NCI-H2029 (cell line): ENCODE data around the gene UTF1.
"Not testable (repeated sequence)": the region's sequence is repeated elsewhere in the genome, so short reads cannot be mapped to it uniquely, and the experiment has no call there.

ENCODE experiments used
- DNase-seq: peaks from one replicate; lab custom pipeline; 2025; lab: John Stamatoyannopoulos, UW

The UTF1 gene

DNA sequence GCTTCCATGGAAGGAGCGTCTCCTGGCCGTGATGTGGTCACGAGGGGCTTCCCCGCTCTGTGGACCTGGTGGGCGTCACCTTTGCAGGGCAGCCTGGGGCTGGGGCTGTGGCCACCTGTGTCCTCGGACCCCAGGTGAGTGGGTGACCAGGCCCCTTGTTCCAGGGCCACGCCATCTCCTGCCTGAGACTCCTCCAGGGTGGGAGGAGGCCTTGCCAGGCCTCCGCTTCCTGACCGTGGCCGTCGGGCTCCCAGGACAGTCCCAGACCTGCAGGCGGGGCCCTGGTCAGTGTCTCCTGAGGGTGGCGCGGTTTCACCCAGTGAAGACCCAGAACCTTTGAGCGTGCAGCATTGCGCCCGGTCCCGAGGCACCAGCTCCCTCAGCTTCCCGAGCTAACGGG is 20.4 kb upstream of the UTF1 start:
- no peak for DNase-seq

DNA sequence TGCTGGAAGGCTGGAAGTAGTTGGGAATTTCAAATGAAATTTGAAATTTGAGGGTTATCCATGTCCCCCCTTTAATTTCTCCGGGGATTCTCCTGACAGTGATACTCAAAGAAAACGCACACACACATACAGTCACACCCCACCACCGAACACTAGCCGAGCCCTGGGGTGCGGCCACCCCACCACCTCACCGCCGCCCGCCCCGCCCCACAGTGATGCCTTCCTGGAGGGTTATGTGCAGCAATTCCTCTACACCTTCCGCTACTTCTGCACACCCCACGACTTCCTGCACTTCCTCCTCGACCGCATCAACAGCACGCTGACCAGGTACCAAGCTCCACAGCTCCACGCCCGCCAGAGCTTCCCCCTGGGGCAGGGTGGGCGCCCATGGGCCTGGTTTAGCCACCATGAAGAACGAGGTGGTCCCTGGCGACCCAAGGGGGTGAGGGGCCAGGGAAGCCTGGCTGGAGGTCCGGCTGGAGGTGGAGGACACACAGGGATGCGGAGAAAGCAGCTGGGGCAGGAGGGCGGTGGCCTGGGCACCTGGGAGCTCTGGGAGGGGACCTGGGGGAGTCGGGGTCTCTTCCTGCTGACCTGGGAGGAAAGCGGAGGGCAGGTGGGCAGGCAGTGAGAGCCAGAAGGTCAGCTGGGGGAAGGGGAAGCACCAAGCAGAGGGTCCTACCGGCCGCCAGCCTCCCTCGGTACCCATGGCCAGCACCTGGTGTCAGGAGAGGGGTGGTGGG is 19.4 kb upstream of the UTF1 start:
- no peak for DNase-seq

DNA sequence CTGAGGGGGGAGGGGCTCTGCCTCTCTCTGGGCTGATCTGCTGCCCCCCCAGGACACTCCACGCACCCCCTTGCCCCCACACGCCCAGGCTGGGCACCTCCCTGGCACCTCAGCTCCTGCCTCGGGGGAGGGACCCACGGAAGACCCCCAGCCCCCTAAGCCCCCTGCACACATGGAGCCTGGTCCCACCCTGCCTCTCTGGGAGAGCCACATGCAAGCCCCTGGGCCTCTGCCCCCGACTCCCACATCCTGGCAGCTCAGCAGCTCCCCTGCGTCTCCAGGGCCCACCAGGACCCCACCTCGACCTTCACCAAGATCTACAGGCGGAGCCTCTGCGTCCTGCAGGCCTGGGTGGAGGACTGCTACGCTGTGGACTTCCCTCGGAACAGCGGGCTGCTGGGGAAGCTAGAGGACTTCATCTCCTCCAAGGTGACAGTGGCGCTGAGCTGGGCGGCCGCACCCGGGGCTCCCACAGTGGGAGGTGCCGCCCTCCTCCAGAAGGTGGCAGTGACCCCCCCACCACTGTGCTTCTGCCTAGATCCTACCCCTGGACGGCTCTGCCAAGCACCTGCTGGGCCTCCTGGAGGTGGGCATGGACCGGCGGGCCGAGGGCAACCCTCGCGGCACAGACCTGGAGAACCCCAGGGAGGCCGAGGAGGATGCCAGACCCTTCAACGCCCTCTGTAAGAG is 18.7 kb upstream of the UTF1 start:
- no peak for DNase-seq

DNA sequence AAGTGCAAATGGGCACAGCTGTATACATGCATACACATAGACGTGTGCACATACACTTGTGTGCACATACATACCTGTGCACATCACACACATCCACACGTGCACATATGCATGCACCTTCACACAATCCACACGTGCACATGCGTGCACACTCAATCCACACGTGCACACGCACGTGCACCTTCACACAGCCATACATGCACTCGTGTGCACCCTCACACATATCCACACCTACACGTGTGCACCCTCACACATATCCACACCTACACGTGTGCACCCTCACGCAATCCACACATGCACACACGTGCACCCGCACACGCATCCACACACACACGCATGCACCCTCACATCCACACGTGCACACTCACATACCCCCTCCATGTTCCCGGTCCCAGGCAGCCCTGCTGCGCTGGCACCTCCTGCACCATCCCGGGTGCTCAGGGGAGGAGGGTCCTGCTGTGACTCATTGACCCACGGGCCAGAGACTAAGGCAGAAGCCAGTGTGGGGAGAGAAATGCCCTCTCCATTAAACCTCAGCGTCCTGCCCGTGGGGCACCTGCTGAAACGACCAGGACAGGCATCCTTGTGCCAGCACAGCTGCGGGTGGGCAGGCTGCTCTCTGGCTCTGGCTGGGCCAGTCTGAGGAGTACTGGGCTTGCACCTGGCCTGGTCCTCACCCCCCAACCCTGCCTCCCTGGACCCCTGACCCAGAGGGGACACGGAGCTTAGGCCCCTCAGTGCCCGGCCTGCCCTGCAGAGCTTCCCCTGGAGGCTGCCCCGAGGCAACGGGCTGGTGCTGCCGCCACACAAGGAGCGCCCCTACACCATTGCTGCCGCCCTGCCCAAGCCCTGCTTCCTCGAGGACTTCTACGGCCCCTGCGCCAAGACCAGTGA is 17.8 kb upstream of the UTF1 start:
- DNase-seq, result no peak

DNA sequence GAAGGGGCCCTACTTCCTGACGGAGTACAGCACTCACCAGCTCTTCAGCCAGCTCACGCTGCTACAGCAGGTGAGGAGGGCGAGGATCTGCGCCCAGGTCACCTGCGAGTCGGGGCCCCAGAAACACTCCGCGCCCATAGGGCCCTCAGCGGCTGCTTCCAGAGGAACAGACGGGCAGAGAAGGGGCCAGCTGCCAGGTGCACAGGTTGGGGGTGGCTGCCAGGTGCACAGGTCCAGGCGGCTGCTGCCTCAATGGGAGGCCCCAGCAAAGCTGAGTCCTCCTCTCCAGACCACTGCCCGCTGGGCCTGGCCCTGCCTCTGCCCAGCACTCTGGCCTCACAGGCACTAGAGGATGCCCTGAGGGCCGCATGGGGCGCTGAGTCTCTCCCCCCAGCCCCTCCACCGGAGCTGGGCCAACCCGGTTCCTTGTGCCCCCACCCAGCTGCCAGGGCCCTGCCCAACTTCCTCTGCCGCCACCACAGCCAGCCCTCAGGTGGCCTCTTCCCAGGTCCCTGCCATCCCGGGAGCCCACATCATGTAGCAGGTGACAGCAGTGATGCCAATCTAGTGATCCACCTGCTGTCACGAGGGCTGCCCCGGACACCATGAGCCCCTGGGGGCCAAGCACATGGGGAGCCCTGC is 17.0 kb upstream of the UTF1 start:
- DNase-seq, result no peak

DNA sequence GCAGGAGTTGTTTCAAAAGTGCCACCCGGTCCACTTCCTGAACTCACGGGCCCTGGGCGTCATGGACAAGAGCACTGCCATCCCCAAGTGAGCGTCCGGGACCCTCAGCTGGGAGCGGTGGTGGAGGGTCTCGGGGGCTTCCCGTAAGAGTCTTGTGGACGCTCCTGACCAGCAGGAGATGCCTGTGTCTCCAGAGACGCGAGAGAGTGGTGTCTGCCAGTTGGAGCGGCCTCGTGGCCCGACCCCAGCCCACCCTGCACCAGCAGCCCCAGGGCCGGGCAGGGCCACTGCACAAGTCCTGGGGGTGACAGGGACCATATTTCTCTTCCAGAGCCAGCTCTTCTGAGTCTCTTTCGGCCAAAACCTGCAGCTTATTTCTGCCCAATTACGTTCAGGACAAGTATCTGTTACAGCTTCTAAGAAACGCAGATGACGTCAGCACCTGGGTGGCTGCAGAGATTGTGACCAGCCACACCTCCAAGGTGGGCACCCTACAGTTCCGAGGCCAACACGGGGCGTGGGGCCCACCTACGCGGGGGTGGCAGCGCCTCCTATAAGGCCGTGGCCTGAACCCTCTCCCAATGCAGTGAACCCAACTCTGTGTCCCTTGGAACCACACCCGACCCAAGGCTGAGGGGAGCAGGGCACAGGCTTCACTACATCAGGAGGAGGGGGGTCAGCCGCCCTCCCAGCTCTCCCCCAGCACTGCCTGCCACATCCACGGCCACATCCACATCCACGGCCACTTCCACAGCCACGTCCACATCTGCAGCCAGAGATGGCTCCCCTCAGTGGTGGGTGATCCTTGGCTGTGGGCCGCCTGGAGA is 16.2 kb upstream of the UTF1 start:
- DNase-seq, result no peak

DNA sequence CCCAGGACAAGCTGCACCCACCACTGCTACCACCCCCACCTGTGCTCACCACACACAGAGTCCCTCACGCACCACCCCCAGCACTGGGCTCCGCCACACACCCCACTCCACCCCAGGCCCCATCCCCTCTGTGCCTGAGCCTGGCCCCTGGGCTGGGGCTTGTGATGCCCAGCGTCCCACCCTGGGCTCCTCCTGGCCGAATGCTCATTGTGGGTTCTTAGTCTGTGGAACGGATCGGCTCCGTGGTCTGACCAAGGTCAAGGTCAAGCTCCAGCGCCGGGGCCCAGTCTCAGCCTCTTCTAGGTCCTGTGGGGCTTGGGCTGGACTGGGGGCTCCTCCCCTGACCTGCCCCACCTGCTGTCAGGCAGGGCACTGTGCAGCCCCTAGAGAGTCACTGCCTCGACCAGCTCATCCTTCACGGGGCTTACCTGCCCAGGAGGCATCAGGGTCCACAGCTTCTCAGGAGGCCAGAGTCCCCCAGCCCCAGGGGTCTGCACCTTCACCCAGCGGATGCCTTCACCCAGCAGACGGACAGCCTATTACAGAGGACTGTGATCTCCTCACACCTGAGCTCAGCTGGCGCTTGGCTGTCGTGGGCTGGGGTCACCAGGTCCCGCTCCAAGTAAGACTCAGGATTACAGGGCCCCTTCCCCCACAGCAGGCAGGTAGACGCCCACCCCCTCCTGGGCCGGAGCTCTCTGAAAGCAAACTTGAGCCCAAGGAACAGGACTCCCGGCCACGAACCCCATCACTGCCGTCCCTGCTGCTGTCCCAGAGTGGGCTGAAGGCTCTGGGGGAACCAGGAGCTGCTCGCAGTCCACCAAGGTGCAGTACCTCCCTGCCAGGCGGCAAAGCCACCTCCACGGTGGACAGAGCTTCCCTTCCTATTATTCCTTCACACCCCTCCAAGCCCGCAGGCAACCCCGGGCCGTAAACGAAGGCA is 15.3 kb upstream of the UTF1 start:
- DNase-seq, result no peak

DNA sequence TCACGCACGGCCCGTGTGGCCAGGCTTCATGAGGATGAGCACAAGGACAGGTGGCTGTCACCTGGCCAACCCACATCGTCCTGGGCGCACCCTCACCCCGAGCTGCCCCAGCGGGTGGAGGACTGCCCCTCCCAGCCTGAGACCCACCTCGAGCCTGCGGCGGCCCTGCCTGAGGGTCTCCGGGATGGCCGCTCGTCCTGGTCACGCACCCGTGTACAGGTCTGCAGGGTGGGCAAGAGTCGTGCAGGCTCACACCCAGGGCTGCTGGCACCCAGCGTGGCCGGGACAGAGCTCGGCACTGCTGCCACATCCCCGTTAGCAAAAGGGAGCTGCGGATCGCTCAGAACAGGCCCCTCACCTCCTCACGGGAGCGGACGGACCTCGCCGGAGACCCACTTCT is 14.4 kb upstream of the UTF1 start:
- no peak for DNase-seq

DNA sequence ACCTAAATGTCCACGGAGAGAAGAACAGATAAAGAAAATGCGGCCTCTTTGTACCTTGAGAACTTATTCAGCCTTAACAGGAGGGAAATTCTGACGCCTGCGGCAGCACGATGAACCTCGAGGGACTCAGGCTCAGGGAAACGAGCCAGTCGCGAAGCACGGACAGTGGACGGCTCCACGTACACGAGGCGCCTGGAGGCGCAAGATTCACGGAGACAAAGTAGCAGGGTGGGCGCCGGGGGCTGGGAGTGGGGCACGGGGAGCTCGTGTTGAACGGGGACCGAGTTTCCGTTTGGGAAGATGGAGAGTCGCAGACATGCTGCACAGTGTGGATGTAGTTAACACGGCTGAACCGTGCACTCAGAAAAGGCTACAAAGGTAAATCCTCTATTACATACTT is 13.2 kb upstream of the UTF1 start:
- no peak for DNase-seq

DNA sequence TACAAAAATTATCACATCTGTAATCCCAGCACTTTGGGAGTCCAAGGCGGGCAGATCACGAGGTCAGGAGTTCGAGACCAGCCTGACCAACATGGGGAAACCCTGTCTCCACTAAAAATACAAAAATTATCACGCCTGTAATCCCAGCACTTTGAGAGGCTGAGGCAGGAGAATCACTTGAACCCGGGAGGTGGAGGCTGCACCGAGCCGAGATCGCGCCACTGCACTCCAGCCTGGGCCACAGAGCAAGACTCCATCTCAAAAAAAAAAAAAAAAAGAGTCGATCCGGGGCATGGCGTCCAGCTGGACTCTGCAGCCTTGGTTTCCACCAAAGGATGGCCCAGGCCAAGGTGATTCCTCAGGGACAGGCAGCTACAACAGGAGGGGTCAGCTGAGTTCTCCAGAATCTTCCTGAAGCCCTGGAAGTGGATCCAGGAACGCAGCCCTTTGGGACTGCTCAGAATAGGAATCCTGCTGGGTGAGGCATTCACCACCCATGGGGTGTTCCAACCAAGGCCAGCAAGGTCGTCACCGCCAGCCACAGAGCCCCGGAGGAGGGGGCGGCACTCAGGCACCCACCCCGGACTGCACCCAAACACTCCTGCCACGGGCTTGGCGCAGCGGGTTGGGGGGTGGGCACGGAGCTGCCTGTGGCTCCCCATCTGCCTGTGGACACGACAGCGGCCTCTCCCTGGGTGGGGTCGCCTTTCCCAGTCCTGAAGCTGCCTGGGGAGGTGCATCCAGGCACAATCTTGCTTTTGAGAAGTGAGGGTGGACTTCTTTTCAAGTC is 12.0 kb upstream of the UTF1 start:
- no peak for DNase-seq

DNA sequence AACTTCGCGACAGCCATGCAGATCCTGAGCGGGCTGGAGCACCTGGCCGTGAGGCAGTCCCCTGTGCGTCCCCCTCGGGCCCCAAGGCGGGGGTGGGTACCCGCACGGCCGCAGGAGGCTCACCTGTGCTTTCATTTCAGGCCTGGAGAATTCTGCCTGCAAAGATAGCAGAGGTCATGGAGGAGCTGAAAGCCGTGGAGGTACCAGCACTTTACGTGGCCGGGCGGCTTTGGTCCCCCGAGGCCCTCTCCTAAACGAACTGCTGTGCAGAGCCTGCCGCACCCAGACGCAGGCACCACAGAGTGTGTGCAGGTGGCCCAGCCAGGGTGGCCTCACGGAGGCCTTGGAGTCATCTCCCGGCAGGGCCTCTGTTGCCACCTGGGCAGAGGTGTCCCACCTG is 11.1 kb upstream of the UTF1 start:
- no peak for DNase-seq

DNA sequence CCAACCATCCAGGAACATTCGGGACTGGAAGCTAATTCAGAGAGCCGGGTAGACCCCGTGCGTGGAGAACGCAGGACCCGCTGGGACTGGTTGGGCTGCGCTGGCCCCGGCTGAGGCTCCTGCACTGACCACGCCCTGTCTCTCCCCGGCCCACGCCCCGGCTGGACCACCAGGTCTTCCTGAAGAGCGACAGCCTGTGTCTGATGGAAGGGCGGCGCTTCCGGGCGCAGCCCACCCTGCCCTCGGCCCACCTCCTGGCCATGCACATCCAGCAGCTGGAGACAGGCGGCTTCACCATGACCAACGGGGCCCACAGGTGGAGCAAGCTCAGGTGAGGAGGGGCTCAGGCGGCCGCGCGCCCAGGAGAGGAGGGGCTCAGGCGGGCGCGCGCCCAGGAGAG is 10.2 kb upstream of the UTF1 start:
- DNase-seq, result no peak

DNA sequence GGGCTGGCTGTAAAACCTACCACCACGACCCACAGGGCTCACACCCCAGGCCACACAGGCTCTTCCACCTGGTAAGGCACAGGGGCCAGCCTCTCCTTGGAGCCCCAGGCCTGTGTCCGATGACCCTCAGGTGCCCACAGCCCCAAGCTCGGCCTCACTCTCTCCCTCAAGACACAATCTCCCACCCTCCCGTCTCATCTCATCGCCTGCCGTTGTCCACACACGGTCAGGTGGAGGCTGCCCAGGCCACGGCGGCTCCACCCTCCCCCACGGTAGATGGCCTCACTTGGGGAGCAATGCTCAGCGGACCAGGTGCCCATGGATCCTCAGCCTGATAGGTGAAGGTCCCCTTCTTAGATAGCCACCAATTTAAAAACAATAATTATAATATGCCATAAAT is 8.7 kb upstream of the UTF1 start:
- no peak for DNase-seq

DNA sequence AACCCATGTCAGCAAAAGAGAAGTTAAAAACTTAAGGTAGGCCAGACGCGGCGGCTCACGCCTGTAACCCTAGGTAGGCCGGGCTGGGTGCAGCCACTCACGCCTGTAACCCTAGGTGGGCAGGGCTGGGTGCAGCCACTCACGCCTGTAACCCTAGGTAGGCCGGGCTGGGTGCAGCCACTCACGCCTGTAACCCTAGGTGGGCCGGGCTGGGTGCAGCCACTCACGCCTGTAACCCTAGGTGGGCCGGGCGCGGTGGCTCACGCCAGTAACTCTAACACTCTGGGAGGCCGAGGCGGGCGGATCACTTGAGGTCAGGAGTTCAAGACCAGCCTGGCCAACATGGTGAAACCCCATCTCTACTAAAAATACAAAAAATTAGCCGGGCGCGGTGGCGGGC is 8.3 kb upstream of the UTF1 start:
- not testable (repeated sequence) for DNase-seq

DNA sequence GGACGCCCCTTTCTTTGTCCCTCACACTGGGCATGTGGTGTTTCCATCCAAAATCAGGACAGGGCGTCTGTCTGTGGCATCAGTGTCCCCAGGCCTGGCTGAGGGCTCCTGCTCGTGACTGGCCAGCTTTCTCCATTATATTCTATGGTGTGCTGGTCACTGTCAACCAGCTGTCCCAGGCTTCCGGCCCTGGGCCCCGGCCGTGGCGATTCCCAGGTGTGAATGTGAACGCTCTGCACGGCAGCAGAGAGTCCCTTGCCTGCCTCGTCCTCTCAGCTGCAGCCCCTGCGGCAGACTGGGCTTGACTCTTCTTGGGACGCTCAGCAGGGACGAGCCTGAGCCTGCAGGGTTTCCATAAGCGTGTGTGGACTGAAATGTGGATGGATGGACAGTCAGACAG is 5.9 kb upstream of the UTF1 start:
- no peak for DNase-seq

DNA sequence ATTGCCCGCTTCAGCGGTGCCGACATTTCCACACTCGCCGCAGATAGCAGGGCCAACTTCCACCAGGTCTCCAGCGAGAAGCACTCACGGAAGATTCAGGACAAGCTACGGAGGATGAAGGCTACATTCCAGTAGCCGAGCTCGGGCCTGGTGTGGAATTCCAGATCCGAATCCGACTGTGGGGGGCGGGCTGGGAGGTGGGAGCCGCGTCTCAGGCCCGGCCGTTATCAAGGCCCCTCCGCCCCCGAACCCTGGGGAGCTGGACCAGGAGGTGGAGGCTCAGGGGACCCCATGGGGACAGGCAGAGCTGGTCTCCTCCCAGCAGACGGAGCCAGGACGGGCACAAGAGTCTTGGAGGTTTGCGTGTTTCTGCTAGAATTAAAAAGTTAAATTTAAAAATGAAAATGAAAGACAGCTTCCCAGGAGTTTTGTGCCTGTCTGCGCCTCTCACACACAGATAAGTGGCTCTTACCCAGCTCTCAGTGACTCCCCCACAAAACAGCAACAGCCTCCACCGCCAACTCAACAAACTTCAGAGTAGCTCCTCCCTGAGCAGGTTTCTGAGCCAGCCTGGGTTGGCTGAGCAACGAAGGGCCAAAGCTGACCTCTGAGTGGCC is 5.2 kb upstream of the UTF1 start:
- no peak for DNase-seq

DNA sequence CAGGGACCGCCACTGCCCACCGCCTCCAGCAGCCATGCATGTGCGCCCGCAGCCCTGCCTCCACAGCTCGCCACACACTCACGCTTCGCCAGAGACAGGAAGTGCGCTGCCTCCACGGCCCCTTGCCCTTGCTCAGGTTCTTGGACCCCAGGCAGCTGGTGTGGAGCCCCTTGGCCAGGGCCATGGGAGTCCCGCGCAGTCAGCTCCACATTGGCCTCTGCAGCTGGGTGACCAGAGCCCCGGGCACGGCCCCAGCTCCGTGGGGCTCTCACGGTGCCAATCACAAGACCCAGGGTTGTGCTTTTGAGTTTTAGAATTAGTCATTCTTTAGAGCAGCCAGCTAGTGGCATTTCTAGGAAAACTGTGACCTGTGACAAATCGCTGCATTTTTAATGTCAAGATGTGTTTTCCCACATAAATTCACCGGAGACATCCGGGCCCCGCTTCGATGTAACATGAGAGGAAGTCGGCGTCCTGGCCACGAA is 4.3 kb upstream of the UTF1 start:
- no peak for DNase-seq

DNA sequence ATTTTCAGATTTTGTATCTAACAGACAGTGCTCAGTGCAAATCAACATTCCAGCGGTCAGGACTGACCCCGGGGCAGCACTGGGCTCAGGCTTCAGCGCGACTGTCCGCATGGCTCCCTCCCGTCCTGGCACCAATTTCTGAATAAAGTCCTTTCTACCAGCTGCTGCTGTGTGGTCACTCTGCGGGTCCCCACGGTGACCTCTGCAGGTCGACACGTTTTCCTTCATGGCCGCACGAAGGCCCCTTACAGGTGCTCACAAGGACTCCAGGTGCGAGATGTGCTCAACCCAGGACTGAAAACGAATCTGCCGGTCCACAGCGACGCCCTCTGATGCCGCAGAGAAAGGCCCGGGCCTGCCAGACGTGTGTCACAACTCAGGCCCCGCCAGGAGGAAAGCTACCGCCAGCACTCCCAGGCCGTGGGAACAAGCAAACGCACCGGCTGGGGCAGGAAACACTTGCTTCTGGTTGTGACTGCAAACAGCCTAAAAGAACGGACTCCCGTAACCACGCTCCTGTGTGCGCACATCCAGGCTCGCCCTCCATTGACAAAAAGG is 3.7 kb upstream of the UTF1 start:
- no peak for DNase-seq

DNA sequence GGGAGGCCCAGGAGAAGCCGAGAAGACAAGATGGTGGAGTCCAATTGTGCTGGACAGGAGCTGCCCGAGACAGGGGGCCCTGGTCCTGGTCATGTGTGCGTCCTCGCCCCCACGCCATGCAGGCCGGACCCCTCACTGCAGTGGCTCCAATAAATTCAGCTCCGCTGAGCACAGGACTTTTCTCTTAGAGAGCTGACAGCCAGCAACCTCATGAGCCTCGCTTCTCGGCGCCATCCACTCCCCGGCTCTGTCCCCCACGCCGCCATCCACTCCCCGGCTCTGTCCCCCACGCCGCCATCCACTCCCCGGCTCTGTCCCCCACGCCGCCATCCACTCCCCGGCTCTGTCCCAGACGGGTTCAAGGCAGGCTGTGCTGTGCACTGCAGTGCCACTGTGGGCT is 2.8 kb upstream of the UTF1 start:
- no peak for DNase-seq
